Endothelial cell of umbilical vein (primary cell): ENCODE measurements around the gene TEX22. TPM values are rescaled to one million over a fixed set of nuclear protein-coding genes. Genes with fewer than 3 reads are reported as not detected.

Source experiments
- BruUV-seq: library from RNA; stranded (reverse); fragments of 400-500 nt; replicated peaks from 2 replicates; lab custom pipeline; 2021; lab: Mats Ljungman, UMichigan
- CTCF ChIA-PET: fragments of 300-600, 350-600 bp; sonication (Branson Sonifier 250); formaldehyde crosslinking; loops from one replicate; lab custom pipeline; 2021; ENCODE audit warnings: antibody characterized with exemption, inconsistent platforms; lab: Charles Lee
- POLR2A ChIA-PET: fragments of 300-600, 350-600 bp; sonication (Branson Sonifier 250); formaldehyde crosslinking; loops from one replicate; lab custom pipeline; 2021; ENCODE audit warnings: antibody characterized with exemption, inconsistent platforms; lab: Charles Lee
- DNase-seq: peaks from one replicate; pipeline ENCODE4 v3.0.0-alpha.2; 2011; ENCODE audit warnings: low read depth, low spot score
- FAIRE-seq: peaks from 2 replicates; lab custom pipeline; 2011; peaks lifted over from hg19 to GRCh38; lab: Jason Lieb, UNC
- H2AFZ ChIP-seq: 2 replicates; pipeline ENCODE4 v1.6.0; 2012; ENCODE audit warnings: low read depth, low read length, control low read depth, inconsistent platforms
- H3K27ac ChIP-seq: 2 replicates; pipeline ENCODE4 v1.5.1; 2011; ENCODE audit warnings: low read depth, mild to moderate bottlenecking, control low read depth, low read length, moderate library complexity; ENCODE audit not compliant: insufficient read depth
- H3K27me3 ChIP-seq, 2 experiments: 2 replicates each; pipeline versions ENCODE4 v1.6.0 to v1.6.1; 2011; ENCODE audit warnings: low read length in 2 of 2, mixed read lengths in 1 of 2; ENCODE audit not compliant: control insufficient read depth in 2 of 2, insufficient read depth in 2 of 2
- H3K36me3 ChIP-seq, 2 experiments: 2 replicates in 1 of 2; 3 replicates in 1 of 2; pipeline ENCODE4 v1.5.1; 2011; ENCODE audit warnings: low read length in 2 of 2, mild to moderate bottlenecking in 1 of 2, moderate library complexity in 1 of 2; ENCODE audit not compliant: control insufficient read depth in 2 of 2, insufficient read depth in 2 of 2; ENCODE audit errors: extremely low read depth in 1 of 2
- H3K4me1 ChIP-seq: 3 replicates; pipeline ENCODE4 v1.5.1; 2011; ENCODE audit warnings: mild to moderate bottlenecking, low read length; ENCODE audit not compliant: control insufficient read depth, insufficient read depth; ENCODE audit errors: extremely low read depth
- H3K4me2 ChIP-seq: 2 replicates; pipeline ENCODE4 v1.6.1; 2011; ENCODE audit warnings: low read length, control low read depth, mixed read lengths; ENCODE audit not compliant: insufficient read depth
- H3K4me3 ChIP-seq, 3 experiments: fragments of 200-600 bp in 1 of 3; sonication (generic), shearing (Covaris generic) in 1 of 3; replicated peaks in 1 of 3; 2 replicates each; pipeline ENCODE4 v1.5.1; 2011 to 2016; ENCODE audit warnings: control low read depth in 3 of 3, low read length in 3 of 3, mild to moderate bottlenecking in 2 of 3, inconsistent platforms in 1 of 3, low read depth in 1 of 3, moderate library complexity in 1 of 3; ENCODE audit not compliant: insufficient read depth in 1 of 3
- H3K79me2 ChIP-seq: 2 replicates; pipeline ENCODE4 v1.6.0; 2012; ENCODE audit warnings: low read length, inconsistent platforms; ENCODE audit not compliant: control insufficient read depth, insufficient read depth
- H3K9ac ChIP-seq: replicated peaks from 2 replicates; pipeline ENCODE3; 2011; ENCODE audit warnings: low read length, control low read depth; ENCODE audit not compliant: insufficient read depth; ENCODE audit errors: extremely low read depth
- H3K9me1 ChIP-seq: replicated peaks from 3 replicates; pipeline ENCODE4 v1.6.0; 2011; ENCODE audit warnings: mild to moderate bottlenecking, low read length; ENCODE audit not compliant: control insufficient read depth, insufficient read depth; ENCODE audit errors: extremely low read depth
- H3K9me3 ChIP-seq: replicated peaks from 2 replicates; pipeline ENCODE4 v1.5.1; 2012; ENCODE audit warnings: low read length, inconsistent platforms; ENCODE audit not compliant: control insufficient read depth, insufficient read depth
- H4K20me1 ChIP-seq: replicated peaks from 2 replicates; pipeline ENCODE3; 2011; ENCODE audit warnings: mild to moderate bottlenecking, low read length; ENCODE audit not compliant: control insufficient read depth, insufficient read depth; ENCODE audit errors: extremely low read depth
- FOS ChIP-seq: IDR thresholded peaks from 2 replicates; pipeline ENCODE4 v1.6.1; 2011; ENCODE audit warnings: mild to moderate bottlenecking, low read length, moderate library complexity, borderline replicate concordance; ENCODE audit not compliant: insufficient read depth
- GATA2 ChIP-seq: IDR thresholded peaks from 2 replicates; pipeline ENCODE4 v1.7.0; 2011; ENCODE audit warnings: low read depth, mild to moderate bottlenecking, moderate library complexity, mixed read lengths, low read length; ENCODE audit not compliant: insufficient read length, insufficient read depth
- JUN ChIP-seq: IDR thresholded peaks from 2 replicates; pipeline ENCODE4 v1.6.1; 2011; ENCODE audit warnings: borderline replicate concordance, low read depth; ENCODE audit not compliant: insufficient read length, insufficient read depth
- MYC ChIP-seq: IDR thresholded peaks from one replicate; pipeline ENCODE4 v1.6.1; 2011; ENCODE audit warnings: mild to moderate bottlenecking, low read depth, low read length
- dilution Hi-C: fragments of 300-500 bp; cut with MboI; formaldehyde crosslinking; loops from one replicate; pipeline ENCODE4 v1.15.0; 2019; ENCODE audit warnings: low sequenced_read_pairs; ENCODE audit not compliant: extremely low pct_ligation_motif_present
- intact Hi-C: fragments of 100-400 bp; cut with micrococcal nuclease; formaldehyde crosslinking; loops from one replicate; pipeline ENCODE4 v1.10.0; 2022
- polyA plus RNA-seq, 4 experiments: library from polyadenylated mRNA; depleted of rRNA in 3 of 4; stranded (reverse) in 3 of 4; unstranded in 1 of 4; fragments of >200 nt; gene quantifications; 2 replicates each; pipeline versions ENCODE4 v1.2.1 to v1.2.3, GENCODE V29; 2011 to 2012; ENCODE audit warnings: missing spikeins in 1 of 4
- total RNA-seq: library from RNA; stranded (reverse); gene quantifications from 2 replicates; pipeline ENCODE4 v1.2.3, GENCODE V29; 2021
- TF ChIP-seq, protein P1 (sequence below), 2 donors: IDR thresholded peaks; 1 replicate in 1 of 2; 2 replicates in 1 of 2; pipeline ENCODE4 v1.5.1; 2011; ENCODE audit warnings: low read length in 2 of 2, mild to moderate bottlenecking in 2 of 2, moderate library complexity in 2 of 2, control low read depth in 1 of 2, inconsistent platforms in 1 of 2, low read depth in 1 of 2; ENCODE audit not compliant: insufficient read depth in 1 of 2; ENCODE audit errors: extremely low read depth in 1 of 2
- TF ChIP-seq, protein P2 (sequence below): IDR thresholded peaks from 2 replicates; pipeline ENCODE4 v1.6.1; 2011; ENCODE audit not compliant: insufficient read depth, insufficient read length

The TEX22 gene
- total and polyA plus RNA-seq, 2 donors (not counting 3 experiments of a cell fraction or from before 2014, with no cell fraction given), result 0.06 to 1.1 TPM

DNA sequence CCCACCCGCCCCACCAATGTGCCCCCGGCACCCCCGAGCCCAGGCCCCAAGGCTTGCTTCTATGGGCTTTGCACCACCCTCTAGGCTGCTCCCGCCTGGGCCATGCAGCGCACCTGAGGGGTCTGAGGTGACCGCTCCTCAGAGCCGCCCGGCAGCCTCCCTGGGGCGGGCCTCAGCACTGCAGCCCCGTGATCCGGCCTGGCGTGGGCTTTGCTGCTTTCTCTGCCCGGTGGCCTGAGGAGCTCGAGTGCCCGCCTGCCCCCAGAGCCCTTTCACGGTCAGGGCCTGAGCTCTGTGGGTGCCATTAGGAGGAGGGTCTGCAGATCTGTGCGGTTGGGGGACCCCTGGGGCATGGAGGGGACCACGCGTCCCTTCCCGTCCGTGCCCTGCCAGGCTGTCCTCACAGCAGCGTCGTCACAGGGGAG lies 27.5 kb downstream of the TEX22 start:
- H3K4me3 ChIP-seq, result no peak overlapping the region
- no peak overlapping the region for H3K27ac ChIP-seq
- peaks cover 0 to 10% of the 10 kb centered on the region in 2 experiments for H3K36me3 ChIP-seq
- H3K4me1 ChIP-seq, result peaks cover 24% of the 10 kb centered on the region
- CTCF ChIA-PET, result no interaction called here
- TF ChIP-seq GATA2, result no peak
- TF ChIP-seq JUN, result no peak
- TF ChIP-seq, protein P1, sequence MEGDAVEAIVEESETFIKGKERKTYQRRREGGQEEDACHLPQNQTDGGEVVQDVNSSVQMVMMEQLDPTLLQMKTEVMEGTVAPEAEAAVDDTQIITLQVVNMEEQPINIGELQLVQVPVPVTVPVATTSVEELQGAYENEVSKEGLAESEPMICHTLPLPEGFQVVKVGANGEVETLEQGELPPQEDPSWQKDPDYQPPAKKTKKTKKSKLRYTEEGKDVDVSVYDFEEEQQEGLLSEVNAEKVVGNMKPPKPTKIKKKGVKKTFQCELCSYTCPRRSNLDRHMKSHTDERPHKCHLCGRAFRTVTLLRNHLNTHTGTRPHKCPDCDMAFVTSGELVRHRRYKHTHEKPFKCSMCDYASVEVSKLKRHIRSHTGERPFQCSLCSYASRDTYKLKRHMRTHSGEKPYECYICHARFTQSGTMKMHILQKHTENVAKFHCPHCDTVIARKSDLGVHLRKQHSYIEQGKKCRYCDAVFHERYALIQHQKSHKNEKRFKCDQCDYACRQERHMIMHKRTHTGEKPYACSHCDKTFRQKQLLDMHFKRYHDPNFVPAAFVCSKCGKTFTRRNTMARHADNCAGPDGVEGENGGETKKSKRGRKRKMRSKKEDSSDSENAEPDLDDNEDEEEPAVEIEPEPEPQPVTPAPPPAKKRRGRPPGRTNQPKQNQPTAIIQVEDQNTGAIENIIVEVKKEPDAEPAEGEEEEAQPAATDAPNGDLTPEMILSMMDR (IDR thresholded peaks at IDR 0.05; ENCODE audit: extremely low read depth in 1 of 2, insufficient read depth in 1 of 2, low read depth in 1 of 2, low read length in 2 of 2), result no peak
- no peak for TF ChIP-seq FOS
- TF ChIP-seq MYC, result no peak
- TF ChIP-seq, protein P2, sequence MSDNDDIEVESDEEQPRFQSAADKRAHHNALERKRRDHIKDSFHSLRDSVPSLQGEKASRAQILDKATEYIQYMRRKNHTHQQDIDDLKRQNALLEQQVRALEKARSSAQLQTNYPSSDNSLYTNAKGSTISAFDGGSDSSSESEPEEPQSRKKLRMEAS, result no peak
- POLR2A ChIA-PET, result no interaction called here
- no peak overlapping the region for H2AFZ ChIP-seq
- H3K9me3 ChIP-seq, result no peaks in the 10 kb centered on the region
- no peaks in the 10 kb centered on the region for H3K27me3 ChIP-seq
- DNase-seq (no peak), FAIRE-seq (no peak)
- no peak overlapping the region for H3K9ac ChIP-seq
- H3K4me2 ChIP-seq, result no peak overlapping the region
- H3K9me1 ChIP-seq, result no peaks in the 10 kb centered on the region
- peaks cover 80% of the 10 kb centered on the region for H3K79me2 ChIP-seq
- BruUV-seq, result no TSS peak
- dilution Hi-C loops, result no loop called here
- H4K20me1 ChIP-seq, result no peaks in the 10 kb centered on the region
- intact Hi-C loops, result no loop called here
